Neural cell (in vitro differentiated cells): Measurements from ENCODE around the gene CLDN22. TPM values are rescaled to one million over a fixed set of nuclear protein-coding genes. Genes with fewer than 3 reads are reported as not detected.

Source experiments
- H2AFZ ChIP-seq: fragments of 200-600, 300-800 bp; sonication (generic), shearing (Covaris generic); 2 replicates; pipeline ENCODE4 v1.6.0; 2014; ENCODE audit warnings: low read depth, mild to moderate bottlenecking, antibody characterized with exemption, low read length, moderate library complexity
- H3F3A ChIP-seq: fragments of 200-600 bp; shearing (Covaris generic); 2 replicates; pipeline ENCODE4 v1.6.1; 2016; ENCODE audit warnings: mild to moderate bottlenecking, moderate library complexity, mixed read lengths, antibody characterized with exemption, low read length; ENCODE audit not compliant: insufficient read depth, poor library complexity, severe bottlenecking
- H3K27ac ChIP-seq: fragments of 200-600, 300-800 bp; sonication (generic), shearing (Covaris generic); 2 replicates; pipeline ENCODE4 v1.5.1; 2014; ENCODE audit warnings: mild to moderate bottlenecking, low read length, moderate library complexity
- H3K27me3 ChIP-seq: fragments of 300-800, 200-600 bp; sonication (generic), shearing (Covaris generic); 2 replicates; pipeline ENCODE4 v1.6.0; 2014; ENCODE audit warnings: mild to moderate bottlenecking, low read depth, low read length, moderate library complexity; ENCODE audit not compliant: insufficient read depth
- H3K36me3 ChIP-seq: fragments of 300-800, 200-600 bp; sonication (generic), shearing (Covaris generic); 2 replicates; pipeline ENCODE4 v1.5.1; 2014; ENCODE audit warnings: mild to moderate bottlenecking, antibody characterized with exemption, low read length, moderate library complexity; ENCODE audit not compliant: insufficient read depth
- H3K4me2 ChIP-seq: fragments of 300-800, 200-600 bp; sonication (generic), shearing (Covaris generic); 2 replicates; pipeline ENCODE4 v1.6.0; 2014; ENCODE audit warnings: mild to moderate bottlenecking, low read length
- H3K4me3 ChIP-seq: fragments of 300-800, 200-600 bp; sonication (generic), shearing (Covaris generic); 2 replicates; pipeline ENCODE4 v1.5.1; 2014; ENCODE audit warnings: mild to moderate bottlenecking, low read length, moderate library complexity
- H3K79me2 ChIP-seq: fragments of 200-600 bp; shearing (Covaris generic); replicated peaks from 2 replicates; pipeline ENCODE4 v1.6.0; 2014; ENCODE audit warnings: mild to moderate bottlenecking, low read length, moderate library complexity; ENCODE audit not compliant: insufficient read depth
- H3K9ac ChIP-seq: fragments of 300-800, 200-600 bp; sonication (generic), shearing (Covaris generic); 2 replicates; pipeline ENCODE4 v1.6.1; 2016; ENCODE audit warnings: mild to moderate bottlenecking, low read length, mixed read lengths
- H3K9me2 ChIP-seq: fragments of 200-600 bp; shearing (Covaris generic); 2 replicates; pipeline ENCODE4 v1.6.1; 2016; ENCODE audit warnings: mild to moderate bottlenecking, low read length, mixed read lengths; ENCODE audit not compliant: insufficient read depth
- H3K9me3 ChIP-seq: fragments of 200-600, 300-800 bp; sonication (generic), shearing (Covaris generic); 2 replicates; pipeline ENCODE4 v1.6.1; 2016; ENCODE audit warnings: mild to moderate bottlenecking, mixed run types, low read length, moderate library complexity, mixed read lengths
- H4K20me1 ChIP-seq: fragments of 200-600 bp; shearing (Covaris generic); 2 replicates; pipeline ENCODE4 v1.6.1; 2016; ENCODE audit warnings: mild to moderate bottlenecking, mixed run types; ENCODE audit not compliant: insufficient read depth
- CTCF ChIP-seq: fragments of 450-650 bp; IDR thresholded peaks from 2 replicates; pipeline ENCODE4 v1.5.1; 2014; ENCODE audit warnings: antibody characterized with exemption, mild to moderate bottlenecking, moderate library complexity; ENCODE audit not compliant: poor library complexity, severe bottlenecking
- EP300 ChIP-seq: fragments of 450-650 bp; conservative IDR thresholded peaks from 2 replicates; pipeline ENCODE4 v1.6.1; 2014; ENCODE audit warnings: antibody characterized with exemption, mild to moderate bottlenecking, moderate library complexity; ENCODE audit not compliant: poor library complexity, severe bottlenecking
- EZH2 ChIP-seq: fragments of 200-600, 300-800 bp; shearing (Covaris generic), sonication (generic); IDR thresholded peaks from 2 replicates; pipeline ENCODE4 v1.6.1; 2014; ENCODE audit warnings: antibody characterized with exemption, low read length, borderline replicate concordance, mild to moderate bottlenecking; ENCODE audit not compliant: insufficient read depth, poor library complexity, severe bottlenecking
- MXI1 ChIP-seq: fragments of 450-650 bp; conservative IDR thresholded peaks from 2 replicates; pipeline ENCODE4 v1.6.1; 2014; ENCODE audit warnings: antibody characterized with exemption, mild to moderate bottlenecking; ENCODE audit not compliant: poor library complexity, severe bottlenecking
- POLR2AphosphoS5 ChIP-seq: IDR thresholded peaks from 2 replicates; pipeline ENCODE4 v1.6.1; 2012
- RAD21 ChIP-seq: fragments of 450-650 bp; conservative IDR thresholded peaks from 2 replicates; pipeline ENCODE4 v1.6.1; 2014; ENCODE audit warnings: antibody characterized with exemption, mild to moderate bottlenecking, moderate library complexity
- REST ChIP-seq: IDR thresholded peaks from 2 replicates; pipeline ENCODE4 v1.6.1; 2012; ENCODE audit warnings: borderline replicate concordance
- SMC3 ChIP-seq: fragments of 450-650 bp; conservative IDR thresholded peaks from 2 replicates; pipeline ENCODE4 v1.6.1; 2014; ENCODE audit warnings: antibody characterized with exemption, mild to moderate bottlenecking, moderate library complexity; ENCODE audit not compliant: poor library complexity
- TAF1 ChIP-seq: IDR thresholded peaks from 2 replicates; pipeline ENCODE4 v1.6.1; 2012; ENCODE audit warnings: low read depth
- polyA plus RNA-seq: library from polyadenylated mRNA; depleted of rRNA; stranded (reverse); fragments of >200 nt; gene quantifications from 2 replicates; pipeline ENCODE4 v1.2.3, GENCODE V29; 2014

Gene CLDN22
- polyA plus RNA-seq, 1 donor from 2014 or later: not detected

GRCh38 chr4:183272384-183272783, 47.7 kb downstream of the CLDN22 start:
- Histone ChIP-seq H3K36me3 (no peaks in the 10 kb centered on the region), H3K4me3 (no peak overlapping the region), H3K9ac (no peak overlapping the region), H3F3A (no peaks in the 10 kb centered on the region), H3K9me2 (no peaks in the 10 kb centered on the region), H3K9me3 (no peaks in the 10 kb centered on the region), H2AFZ (no peak overlapping the region), H3K27ac (no peak overlapping the region), H3K79me2 (no peaks in the 10 kb centered on the region), H4K20me1 (no peaks in the 10 kb centered on the region), H3K4me2 (no peak overlapping the region), H3K27me3 (no peaks in the 10 kb centered on the region)
- TF ChIP-seq TAF1 (no peak), SMC3 (no peak), RAD21 (no peak), MXI1 (no peak), CTCF (no peak), EZH2 (no peak), EP300 (no peak), REST (no peak), POLR2AphosphoS5 (no peak)

GRCh38 chr4:183268556-183268955, 51.5 kb downstream of the CLDN22 start:
- H3K9me3 ChIP-seq: no peaks in the 10 kb centered on the region

More at GRCh38 chr4:183268556-183268955, 51.5 kb downstream of the CLDN22 start:
- H3K79me2 ChIP-seq: no peaks in the 10 kb centered on the region
- H3K27me3 ChIP-seq: no peaks in the 10 kb centered on the region
- TF ChIP-seq TAF1: no peak
- TF ChIP-seq CTCF: no peak
- TF ChIP-seq MXI1: no peak
- TF ChIP-seq RAD21: no peak
- no peak for TF ChIP-seq EZH2
- TF ChIP-seq REST: no peak
- no peak for TF ChIP-seq SMC3
- no peak overlapping the region for H3K4me3 ChIP-seq
- H3K36me3 ChIP-seq: no peaks in the 10 kb centered on the region
- H3K9ac ChIP-seq: no peak overlapping the region
- no peak overlapping the region for H3K27ac ChIP-seq
- no peaks in the 10 kb centered on the region for H4K20me1 ChIP-seq
- no peaks in the 10 kb centered on the region for H3F3A ChIP-seq
- no peak overlapping the region for H2AFZ ChIP-seq
- H3K9me2 ChIP-seq: no peaks in the 10 kb centered on the region
- no peak overlapping the region for H3K4me2 ChIP-seq
